GM12878 (cell line): ENCODE measurements around the gene LRRN4CL.

ENCODE experiments used
- JUND ChIP-seq: IDR thresholded peaks from 2 replicates; pipeline ENCODE4 v1.6.1; 2012; ENCODE audit warnings: low read depth, mild to moderate bottlenecking, low read length, improper control_type of control experiment, moderate library complexity
- RFX5 ChIP-seq: IDR thresholded peaks from 2 replicates; pipeline ENCODE4 v1.6.1; 2011; ENCODE audit warnings: low read depth, low read length, improper control_type of control experiment
- SMC3 ChIP-seq: IDR thresholded peaks from 2 replicates; pipeline ENCODE4 v1.6.1; 2011; ENCODE audit warnings: low read length, improper control_type of control experiment, borderline replicate concordance
- ZNF384 ChIP-seq: IDR thresholded peaks from 2 replicates; pipeline ENCODE4 v1.6.1; 2012; ENCODE audit warnings: low read depth, mild to moderate bottlenecking, low read length, improper control_type of control experiment, borderline replicate concordance

- TF ChIP-seq ZNF384, result no peak
- no peak for TF ChIP-seq RFX5
- no peak for TF ChIP-seq SMC3
- TF ChIP-seq JUND, result no peak
Observed at GRCh38 chr11:62709247-62710000, 20.1 kb upstream of the LRRN4CL start.
